Ishikawa (cell line): Measurements from ENCODE around the gene ORAI1.

Experiments used
- CEBPB ChIP-seq: IDR thresholded peaks from 2 replicates; pipeline ENCODE4 v1.6.1; 2012
- CREB1 ChIP-seq: IDR thresholded peaks from 2 replicates; pipeline ENCODE4 v1.6.1; 2012; ENCODE audit warnings: low read depth
- EGR1 ChIP-seq: IDR thresholded peaks from 2 replicates; pipeline ENCODE4 v1.6.1; 2012
- EP300 ChIP-seq: IDR thresholded peaks from 2 replicates; pipeline ENCODE4 v1.6.1; 2012; ENCODE audit warnings: borderline replicate concordance
- FOXM1 ChIP-seq: IDR thresholded peaks from 2 replicates; pipeline ENCODE4 v1.6.1; 2012; ENCODE audit warnings: low read depth, borderline replicate concordance
- NFIC ChIP-seq: IDR thresholded peaks from 2 replicates; pipeline ENCODE4 v1.6.1; 2012
- RAD21 ChIP-seq: IDR thresholded peaks from 2 replicates; pipeline ENCODE4 v1.6.1; 2012; ENCODE audit warnings: low read depth
- TAF1 ChIP-seq: IDR thresholded peaks from 2 replicates; pipeline ENCODE4 v1.6.1; 2012; ENCODE audit warnings: low read depth, mild to moderate bottlenecking
- TCF12 ChIP-seq: IDR thresholded peaks from 2 replicates; pipeline ENCODE4 v1.6.1; 2012; ENCODE audit warnings: low read depth
- TEAD4 ChIP-seq: IDR thresholded peaks from 2 replicates; pipeline ENCODE4 v1.6.1; 2012
- YY1 ChIP-seq: IDR thresholded peaks from 2 replicates; pipeline ENCODE4 v1.6.1; 2012; ENCODE audit warnings: low read depth
- ZBTB7A ChIP-seq: IDR thresholded peaks from 2 replicates; pipeline ENCODE4 v1.6.1; 2012; ENCODE audit warnings: low read depth
- TF ChIP-seq, protein P1 (sequence below): IDR thresholded peaks from 2 replicates; pipeline ENCODE4 v1.6.1; 2012; ENCODE audit warnings: low read depth, mild to moderate bottlenecking
- TF ChIP-seq, protein P2 (sequence below): IDR thresholded peaks from 2 replicates; pipeline ENCODE4 v1.6.1; 2012
- TF ChIP-seq, protein P3 (sequence below): IDR thresholded peaks from 2 replicates; pipeline ENCODE4 v1.6.1; 2012

Gene ORAI1

DNA sequence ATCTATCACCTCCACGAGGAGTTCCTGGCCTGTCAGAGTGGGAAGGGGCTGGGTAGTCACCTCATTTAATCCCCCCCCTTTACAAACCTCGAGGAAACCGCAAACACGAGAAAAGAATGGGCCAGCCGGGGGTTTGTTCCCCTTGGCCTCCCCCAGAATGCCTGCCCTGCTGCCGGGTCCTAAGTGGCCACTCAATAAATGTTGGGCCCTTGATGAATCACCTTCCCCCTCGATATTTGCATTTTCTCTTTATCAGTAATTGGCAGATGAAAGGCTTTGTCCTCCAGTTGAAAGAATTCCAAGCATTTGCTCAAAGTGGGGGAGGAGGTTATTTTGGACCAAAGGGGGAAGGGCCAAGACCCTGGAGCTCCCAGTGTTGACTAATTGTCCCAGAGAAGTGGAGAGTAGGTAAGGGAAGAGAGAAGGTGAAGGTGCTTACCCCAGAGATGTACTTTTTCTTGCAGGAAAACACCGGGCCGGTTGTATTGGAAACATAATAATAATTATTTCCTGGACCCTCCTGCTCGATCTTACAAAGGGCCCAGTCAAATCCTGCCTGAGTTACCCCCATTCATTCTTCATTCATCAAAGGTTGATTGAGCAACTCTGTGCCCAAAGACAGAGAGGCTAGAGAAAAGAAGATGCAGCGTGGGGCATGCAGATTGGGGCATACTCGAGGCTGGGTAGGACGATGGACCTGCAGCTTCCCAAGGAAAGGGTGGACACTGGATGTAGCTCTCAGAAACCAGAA is 43.6 kb upstream of the ORAI1 start:
- TF ChIP-seq CEBPB (no peak), FOXM1 (no peak), ZBTB7A (no peak), NFIC (no peak), TCF12 (no peak), EP300 (no peak)
- TF ChIP-seq, protein P1, sequence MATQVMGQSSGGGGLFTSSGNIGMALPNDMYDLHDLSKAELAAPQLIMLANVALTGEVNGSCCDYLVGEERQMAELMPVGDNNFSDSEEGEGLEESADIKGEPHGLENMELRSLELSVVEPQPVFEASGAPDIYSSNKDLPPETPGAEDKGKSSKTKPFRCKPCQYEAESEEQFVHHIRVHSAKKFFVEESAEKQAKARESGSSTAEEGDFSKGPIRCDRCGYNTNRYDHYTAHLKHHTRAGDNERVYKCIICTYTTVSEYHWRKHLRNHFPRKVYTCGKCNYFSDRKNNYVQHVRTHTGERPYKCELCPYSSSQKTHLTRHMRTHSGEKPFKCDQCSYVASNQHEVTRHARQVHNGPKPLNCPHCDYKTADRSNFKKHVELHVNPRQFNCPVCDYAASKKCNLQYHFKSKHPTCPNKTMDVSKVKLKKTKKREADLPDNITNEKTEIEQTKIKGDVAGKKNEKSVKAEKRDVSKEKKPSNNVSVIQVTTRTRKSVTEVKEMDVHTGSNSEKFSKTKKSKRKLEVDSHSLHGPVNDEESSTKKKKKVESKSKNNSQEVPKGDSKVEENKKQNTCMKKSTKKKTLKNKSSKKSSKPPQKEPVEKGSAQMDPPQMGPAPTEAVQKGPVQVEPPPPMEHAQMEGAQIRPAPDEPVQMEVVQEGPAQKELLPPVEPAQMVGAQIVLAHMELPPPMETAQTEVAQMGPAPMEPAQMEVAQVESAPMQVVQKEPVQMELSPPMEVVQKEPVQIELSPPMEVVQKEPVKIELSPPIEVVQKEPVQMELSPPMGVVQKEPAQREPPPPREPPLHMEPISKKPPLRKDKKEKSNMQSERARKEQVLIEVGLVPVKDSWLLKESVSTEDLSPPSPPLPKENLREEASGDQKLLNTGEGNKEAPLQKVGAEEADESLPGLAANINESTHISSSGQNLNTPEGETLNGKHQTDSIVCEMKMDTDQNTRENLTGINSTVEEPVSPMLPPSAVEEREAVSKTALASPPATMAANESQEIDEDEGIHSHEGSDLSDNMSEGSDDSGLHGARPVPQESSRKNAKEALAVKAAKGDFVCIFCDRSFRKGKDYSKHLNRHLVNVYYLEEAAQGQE: no peak

DNA sequence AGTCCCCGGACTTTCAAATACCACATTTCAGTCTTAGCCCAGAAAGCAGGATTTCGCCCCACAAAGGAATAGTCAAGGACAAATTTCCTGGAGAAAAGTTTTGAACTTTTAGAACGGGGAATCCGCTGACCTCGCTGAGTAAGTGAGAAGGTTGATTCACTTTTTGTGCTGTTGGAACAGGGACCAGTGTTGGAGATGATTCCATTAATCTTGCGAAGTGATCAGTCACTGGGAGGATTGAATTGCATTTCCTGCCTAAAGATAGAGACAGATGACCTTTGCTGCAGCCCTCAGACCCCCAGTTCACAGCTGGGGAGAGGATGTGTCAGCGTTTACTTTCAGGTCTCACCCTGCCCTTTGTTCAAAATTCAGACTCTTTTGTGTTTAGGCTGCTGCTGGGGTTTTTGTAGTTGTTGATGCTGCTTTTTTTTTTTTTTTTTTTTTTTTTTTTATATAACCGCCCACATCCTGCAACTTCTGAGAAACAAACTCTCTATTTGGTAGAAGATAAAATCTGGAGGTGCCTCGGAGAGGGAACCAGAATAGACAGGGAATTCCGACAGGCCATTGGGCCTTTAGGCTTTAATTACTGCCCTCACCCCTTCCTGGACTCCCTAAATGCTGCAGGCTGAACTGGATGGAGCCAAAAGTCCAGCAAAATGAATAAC is 35.7 kb upstream of the ORAI1 start:
- no peak for TF ChIP-seq EGR1
- no peak for TF ChIP-seq CREB1
- TF ChIP-seq NFIC: no peak
- TF ChIP-seq, protein P1: no peak

DNA sequence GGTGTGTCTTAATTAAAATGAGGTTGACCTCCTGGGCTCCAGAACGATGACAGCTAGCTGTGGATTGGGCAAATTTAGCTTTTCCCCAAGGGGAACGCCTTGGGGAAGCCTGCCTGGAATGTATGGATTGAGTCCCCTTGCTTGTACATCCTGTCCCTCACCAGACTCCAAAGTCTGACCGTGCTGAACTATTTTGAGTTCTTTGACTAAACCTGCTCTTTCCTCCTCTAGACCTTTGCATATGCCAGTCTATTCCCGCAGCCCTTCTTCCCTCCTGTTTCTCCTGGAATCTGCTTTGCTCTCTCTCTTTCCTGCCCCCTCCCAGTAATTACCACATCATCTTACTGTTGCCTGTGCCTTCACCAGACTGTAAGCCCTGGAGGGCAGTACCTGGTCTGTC is 34.0 kb upstream of the ORAI1 start:
- TF ChIP-seq CREB1 (no peak), EP300 (no peak), FOXM1 (no peak), YY1 (no peak), ZBTB7A (no peak), TCF12 (no peak), NFIC (no peak), TEAD4 (no peak)

DNA sequence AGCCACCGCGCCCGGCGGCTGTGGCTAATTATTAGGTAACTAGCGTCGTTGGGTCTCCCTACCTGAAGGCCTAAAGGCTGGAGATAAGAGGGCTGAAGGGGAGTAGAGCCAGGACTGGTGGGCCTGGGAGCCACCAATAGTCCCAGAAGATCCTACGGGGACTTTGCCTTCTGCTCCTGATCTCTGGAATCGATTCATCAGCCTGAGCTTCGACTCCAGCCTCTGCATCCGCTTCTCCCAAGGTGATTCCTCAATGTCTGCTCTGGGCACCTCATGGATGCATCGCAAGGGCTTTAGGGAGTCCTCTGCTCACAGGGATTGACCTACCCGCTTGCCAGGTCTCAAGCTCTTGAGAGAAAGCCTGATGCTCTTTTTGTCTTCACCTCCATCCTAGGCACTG is 30.8 kb upstream of the ORAI1 start:
- TF ChIP-seq YY1 (no peak), FOXM1 (no peak), CREB1 (no peak), TCF12 (no peak), NFIC (no peak), EGR1 (no peak), TAF1 (no peak), RAD21 (no peak), TEAD4 (no peak), EP300 (no peak), ZBTB7A (no peak), CEBPB (no peak)
- TF ChIP-seq, protein P2, sequence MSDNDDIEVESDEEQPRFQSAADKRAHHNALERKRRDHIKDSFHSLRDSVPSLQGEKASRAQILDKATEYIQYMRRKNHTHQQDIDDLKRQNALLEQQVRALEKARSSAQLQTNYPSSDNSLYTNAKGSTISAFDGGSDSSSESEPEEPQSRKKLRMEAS: no peak
- TF ChIP-seq, protein P3, sequence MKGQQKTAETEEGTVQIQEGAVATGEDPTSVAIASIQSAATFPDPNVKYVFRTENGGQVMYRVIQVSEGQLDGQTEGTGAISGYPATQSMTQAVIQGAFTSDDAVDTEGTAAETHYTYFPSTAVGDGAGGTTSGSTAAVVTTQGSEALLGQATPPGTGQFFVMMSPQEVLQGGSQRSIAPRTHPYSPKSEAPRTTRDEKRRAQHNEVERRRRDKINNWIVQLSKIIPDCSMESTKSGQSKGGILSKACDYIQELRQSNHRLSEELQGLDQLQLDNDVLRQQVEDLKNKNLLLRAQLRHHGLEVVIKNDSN: no peak
- TF ChIP-seq, protein P1: no peak

DNA sequence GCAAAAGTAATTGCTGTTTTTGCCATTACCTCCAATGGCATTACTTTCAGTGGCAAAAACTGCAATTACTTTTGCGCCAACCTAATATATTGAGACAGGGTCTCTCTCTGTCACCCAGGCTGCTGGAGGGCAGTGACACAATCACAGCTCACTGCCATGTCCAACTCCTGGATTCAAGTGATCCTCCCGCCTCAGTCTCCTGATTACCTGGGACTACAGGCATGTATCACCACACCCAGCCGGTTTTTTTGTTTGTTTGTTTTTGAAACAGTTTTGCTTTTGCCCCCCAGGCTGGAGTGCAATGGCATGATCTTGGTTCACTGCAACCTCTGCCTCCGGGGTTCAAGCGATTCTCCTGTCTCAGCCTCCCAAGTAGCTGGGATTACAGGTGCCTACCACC is 29.8 kb upstream of the ORAI1 start:
- TF ChIP-seq TCF12 (no peak), CREB1 (no peak), EGR1 (no peak), YY1 (no peak), TEAD4 (no peak), RAD21 (no peak), EP300 (no peak), CEBPB (no peak), ZBTB7A (no peak), TAF1 (no peak), NFIC (no peak), FOXM1 (no peak)
- TF ChIP-seq, protein P1: no peak
- TF ChIP-seq, protein P2: no peak
- TF ChIP-seq, protein P3: no peak
